Stimulated activated CD4-positive, alpha-beta T cell treated with anti-CD3 and anti-CD28 coated beads, TNF-alpha, amount 100 ng/mL, for 24 hours (primary cell): ENCODE measurements around the gene NTRK1.

ENCODE experiments used
- DNase-seq, 3 experiments: peaks; one replicate each; pipeline ENCODE4 v3.0.0-alpha.2; 2020; ENCODE audit warnings: low read depth in 3 of 3

Gene NTRK1

DNA sequence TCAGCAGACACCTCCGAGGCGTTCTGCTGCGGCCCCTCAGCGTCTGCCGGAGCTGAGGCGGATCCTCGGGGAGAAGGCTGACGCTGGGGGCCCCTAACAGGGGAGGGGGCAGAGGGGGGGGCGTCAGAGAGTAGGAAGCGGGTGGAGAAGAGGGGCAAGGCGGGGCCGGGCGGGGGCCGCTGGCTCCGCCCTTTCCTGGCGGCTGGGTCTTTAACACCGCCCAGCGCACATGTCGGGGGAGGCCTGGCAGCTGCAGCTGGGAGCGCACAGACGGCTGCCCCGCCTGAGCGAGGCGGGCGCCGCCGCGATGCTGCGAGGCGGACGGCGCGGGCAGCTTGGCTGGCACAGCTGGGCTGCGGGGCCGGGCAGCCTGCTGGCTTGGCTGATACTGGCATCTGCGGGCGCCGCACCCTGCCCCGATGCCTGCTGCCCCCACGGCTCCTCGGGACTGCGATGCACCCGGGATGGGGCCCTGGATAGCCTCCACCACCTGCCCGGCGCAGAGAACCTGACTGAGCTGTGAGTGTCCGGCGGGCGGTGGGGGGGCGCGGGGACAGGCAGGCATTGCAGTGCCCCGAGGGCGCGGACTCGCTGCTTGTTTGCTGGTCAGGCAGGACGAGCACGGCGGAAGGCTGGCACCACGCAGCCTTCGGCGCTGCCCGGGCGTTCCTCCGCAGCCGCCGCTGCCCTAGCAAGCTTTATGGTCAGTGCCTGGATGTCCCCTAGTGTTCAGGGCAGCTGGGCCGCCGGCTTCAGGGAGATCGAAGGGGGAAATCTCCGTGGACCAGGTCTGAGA is at the start of gene NTRK1:
Gene NTRK1 (plus strand): TSS at position 238 of the 796 bp plus-strand sequence. CDS start 70 bp downstream, at position 308.
- peak in 1 of 3 experiments; percentile 49 for DNase-seq

DNA sequence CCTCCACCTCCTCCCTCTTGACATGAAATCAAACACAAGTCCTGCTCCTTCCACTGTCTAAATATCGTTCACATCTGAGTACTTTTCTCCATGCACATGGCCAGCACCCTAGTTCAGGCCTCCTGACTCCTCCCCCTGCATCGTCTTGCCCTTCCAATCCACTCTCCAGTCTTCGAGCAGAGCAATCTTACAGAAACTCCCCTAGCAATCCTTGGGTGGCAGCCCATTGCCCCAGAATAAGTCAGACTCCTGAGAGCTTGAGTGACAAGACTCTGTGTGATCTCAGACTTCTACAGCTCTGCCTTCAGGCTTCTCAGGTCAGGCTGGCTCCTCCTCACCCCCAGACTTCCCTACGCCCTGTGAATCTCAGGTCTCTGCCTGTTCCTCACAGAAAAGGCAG is 49.5 kb upstream of the NTRK1 start:
- DNase-seq, result no peak

DNA sequence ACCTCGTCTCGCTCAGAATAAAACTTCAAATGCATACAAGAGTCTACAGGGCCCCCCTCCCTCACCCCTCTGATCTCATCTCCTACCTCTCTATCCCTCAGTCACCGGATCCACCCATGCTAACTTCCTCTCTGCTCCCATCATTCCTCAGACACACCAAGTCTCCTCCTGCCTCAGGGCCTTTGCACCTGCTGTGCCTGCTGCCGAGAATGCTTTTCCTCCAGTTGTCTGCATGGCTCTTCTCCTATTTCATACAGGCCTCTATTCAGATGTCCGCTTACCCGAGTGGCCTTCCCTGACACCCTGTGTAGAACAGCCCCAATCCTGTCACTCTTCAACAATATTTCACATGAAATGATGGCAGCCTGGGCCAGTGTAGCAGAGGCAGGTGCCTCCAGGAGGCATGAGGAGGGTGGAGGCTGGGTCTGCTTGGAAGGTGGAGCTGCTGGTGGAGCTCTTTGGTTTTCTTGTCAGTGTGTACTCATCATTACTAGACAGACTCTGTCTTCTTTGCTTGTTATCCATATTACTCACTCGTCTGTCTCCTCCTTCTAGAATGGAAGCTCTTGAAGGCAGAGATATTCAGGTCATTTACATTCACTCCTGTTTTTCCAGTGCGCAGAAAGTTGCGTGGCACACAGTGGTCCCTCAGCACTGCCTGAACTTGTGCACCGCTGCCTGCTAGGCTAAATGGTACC is 48.2 kb upstream of the NTRK1 start:
- DNase-seq, result no peak

DNA sequence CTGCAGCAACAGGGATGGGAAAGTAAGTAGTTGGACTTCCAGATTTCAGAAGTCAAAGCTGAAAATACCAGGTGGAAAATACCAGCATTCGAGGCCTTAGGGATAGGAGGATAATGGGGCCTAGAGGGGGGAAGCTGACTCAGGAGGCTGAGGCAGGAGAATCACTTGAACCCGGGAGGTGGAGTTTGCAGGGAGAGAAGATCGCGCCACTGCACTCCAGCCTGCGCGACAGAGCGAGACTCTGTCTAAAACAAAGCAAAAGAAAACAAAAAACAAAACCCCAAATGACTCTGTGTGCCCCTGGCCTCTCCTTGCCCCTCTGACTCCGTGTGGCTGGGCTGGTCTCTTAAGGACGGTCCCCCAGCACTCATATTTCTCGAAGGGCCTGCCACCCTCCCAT is 47.4 kb upstream of the NTRK1 start:
- DNase-seq, result no peak

DNA sequence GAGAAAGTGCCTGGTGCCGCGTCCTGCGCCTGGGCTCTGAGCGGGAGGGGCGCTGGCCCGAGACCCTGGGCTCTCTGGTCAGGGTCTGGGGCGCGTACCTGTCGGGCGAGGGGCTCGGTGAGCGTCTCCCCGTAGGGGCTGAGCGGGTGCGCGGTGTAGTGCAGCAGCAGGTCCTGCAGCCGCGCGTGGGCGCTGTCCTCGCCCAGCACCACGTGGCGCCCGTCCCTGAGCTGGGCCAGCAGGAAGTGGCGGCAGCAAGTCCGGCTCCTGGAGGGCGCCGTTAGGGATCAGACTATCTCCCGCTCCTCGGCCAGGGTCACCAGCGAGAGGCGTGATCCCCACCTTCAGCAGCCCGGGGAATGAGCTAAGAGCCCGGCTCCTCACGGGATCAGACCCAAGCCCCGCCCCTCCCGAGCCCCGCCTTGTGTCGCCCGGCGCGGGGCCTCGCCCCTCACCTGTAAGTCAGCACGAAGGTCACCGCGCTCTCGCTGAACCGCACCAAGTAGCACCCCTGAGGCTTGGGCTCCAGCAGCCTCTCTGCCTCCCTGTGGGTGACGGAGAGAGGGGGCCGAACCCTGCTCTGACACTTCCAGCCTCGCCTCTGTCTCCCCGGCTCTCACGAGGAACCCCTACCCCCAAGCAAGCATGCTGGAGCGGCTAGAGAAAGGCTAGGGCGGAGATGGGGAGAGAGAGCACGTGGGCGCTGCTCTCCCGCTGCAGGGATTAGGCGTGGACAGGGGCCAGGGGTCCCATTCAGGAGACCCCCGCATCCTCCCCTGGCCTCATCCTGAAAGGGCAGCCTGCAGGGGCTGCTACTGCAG is 46.7 kb upstream of the NTRK1 start:
- DNase-seq, result peak; percentile 51 to 82 (median 59)

DNA sequence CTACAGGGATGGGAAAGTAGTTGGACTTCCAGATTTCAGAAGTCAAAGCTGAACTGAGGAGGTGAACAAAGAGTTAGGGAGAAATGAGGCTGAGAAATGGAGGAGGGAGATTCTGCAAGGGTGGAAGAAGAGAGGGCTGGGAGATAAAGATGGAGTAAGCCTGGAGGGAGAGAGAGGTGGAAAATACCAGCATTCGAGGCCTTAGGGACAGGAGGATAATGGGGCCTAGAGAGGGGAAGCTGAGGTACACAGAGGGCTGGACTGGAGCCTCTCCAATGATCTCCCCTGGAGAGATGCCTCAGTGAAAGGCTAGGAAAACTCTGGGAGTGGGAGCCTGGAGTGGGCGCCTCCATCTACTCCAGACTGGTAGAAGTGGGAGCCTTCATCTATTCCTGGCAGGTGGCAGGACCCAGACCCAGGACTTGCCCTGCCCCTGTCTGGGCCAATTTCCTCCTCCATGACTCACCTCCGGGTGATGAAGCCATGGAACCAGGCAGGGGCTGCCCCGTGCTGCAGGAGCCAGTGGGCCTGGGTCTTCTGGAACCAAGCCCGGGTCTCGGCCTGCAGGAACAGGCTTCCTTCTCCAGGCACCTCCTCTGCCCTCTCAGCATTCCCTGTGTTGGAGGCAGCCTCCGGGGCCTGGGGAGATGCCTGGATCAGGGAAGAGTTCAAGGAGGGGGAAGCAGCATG is 45.9 kb upstream of the NTRK1 start:
- no peak for DNase-seq

DNA sequence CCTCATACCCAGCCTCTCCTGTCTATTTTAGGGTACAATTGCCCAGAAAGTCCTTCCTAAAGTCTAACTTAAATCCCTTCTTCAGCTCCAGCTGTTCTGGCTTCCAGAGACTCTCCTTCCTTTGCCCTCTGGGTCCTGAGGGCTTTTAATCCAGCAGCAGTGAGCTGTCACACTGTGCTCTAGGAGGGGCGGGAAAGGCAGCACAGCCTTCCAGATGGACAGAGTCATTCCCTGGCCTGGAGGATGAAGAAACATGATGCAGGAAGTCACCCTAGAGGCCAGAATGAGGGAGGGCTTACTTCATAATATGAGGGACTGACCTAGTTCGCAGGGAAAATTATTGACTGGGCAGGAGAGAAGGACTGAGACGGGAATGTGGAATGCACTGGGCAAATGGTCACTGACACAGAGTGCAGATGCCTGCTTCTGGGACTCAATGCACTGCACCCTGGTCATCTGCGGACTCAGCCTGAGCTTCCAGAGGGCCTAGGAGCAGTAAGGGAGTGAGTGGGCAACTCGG is 45.3 kb upstream of the NTRK1 start:
- DNase-seq, result no peak

DNA sequence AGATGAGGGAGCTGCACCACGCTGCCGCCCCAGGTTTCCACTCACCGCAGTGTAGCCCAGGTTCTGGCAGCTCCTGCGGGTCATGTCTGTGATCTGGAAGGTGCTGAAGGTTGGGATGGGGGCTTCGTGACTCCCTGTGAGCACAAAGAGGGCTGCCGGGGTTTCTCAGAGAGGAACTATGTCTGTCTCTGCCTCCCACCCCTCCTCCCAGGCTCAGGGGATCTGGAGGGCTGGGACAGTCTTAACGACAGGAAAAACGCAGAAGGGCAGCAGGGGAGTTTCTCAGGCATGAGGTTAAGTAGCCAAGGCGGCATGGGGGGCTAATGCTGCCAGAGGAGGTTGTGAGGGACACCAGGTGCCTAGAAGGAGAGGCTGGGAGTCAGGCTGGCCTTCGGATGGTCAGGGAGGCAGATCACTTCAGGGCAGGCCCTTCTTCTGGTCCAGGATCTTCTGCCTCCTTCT is 44.7 kb upstream of the NTRK1 start:
- DNase-seq, result no peak

DNA sequence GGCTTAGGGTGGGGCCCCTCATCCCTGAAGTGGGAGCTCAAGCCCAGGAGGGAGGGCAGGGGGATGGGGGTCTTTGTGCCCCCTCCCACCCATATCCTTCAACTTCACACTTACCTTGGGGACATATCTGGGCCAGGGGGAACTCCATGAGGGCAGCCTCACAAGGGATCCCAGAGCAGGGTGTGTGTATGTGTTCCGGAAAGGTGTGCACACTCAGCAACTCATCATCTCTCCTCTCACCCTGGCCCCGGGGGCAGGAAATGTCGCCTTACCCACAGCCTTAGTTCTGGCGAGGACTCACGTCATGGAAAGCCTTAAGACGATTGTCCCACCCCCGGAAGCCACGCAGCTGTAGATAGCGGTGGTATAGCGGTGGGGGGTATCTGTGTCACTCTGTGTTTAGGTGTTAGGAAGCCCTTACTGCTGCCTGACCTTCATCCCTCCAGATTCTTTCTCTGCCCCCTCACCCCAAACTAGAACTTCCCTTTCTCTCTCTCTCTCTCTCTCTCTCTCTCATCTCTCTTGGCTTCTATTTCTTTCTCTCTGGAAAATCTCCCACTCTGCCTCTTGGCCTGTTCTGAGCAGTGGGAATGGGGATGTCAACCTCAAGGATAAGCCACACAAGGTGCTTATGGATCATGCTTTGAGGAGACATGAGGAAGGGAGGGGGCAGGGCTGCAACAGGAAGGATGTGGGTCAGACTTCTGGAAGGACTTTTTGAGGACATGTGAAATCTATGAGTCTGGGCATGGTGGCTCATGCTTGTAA is 43.9 kb upstream of the NTRK1 start, which contains the start of gene SH2D2A:
Gene SH2D2A (minus strand): TSS at position 288 of the 768 bp plus-strand sequence. CDS start 140 bp downstream, at position 148.
- peak; percentile 87 to 93 (median 92) for DNase-seq

DNA sequence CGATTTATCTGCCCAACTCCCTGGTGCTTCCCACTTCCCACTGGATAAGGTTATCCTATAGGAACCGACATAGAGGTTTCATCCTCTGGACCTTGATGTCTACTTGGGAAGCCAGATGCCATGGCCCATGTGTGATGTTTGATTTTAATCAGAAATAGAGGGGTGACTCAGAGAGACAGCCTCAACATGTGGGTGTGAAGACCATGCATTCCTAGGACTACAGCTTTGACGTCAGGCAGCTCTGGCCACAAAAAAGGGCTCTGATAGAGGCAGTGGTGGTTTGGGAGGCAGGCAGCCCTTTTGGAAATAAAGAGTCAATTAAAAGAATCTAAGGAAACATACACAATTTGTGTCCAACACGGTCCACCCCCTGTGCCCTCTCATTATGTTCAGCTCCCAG is 38.9 kb upstream of the NTRK1 start:
- DNase-seq, result no peak

DNA sequence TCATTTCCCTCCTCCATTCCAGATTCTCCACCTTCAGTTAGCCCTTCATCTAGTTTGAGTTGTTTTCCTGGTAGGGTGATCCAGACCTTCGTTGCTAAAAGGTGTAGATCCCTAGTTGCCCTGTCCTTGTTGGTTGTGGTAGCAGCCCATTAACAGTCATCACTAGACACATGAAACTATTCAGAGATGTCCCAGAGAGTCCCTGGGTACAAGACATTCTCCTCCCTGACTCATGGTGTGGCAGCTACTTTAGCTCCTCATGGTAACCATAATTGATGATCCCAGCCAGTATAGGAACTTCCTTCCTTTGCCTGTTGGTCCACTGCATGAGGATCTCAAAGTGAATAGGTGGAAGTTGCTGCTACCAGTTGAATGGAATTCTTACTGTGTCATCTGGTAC is 38.0 kb upstream of the NTRK1 start:
- no peak for DNase-seq

DNA sequence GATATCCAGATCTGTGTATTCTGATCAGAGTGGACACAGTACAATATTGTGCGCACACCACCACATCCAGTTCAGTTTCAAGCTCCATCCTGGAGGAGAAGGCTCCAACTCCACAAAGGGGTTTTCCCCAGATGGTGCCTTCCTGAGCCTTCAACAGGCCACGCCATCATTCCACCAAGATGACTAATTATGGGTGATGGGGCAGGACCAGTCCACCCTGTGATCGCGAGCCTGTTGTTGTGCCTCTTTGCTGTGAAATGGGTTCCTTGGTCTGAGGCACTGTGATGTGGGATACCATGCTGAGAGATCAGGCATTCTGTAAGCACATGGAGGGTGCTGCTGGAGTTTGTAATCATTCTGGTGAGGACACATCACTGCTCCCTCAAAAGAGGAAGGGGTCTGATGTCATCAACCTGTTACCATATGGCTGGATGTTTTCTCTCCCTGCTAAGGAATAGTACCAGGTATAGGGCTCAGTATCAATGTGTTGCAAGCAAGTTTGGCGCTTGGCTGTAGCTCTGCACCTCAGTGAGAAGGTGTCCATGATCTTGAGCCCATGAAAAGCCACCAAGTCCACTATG is 37.4 kb upstream of the NTRK1 start:
- DNase-seq, result no peak

DNA sequence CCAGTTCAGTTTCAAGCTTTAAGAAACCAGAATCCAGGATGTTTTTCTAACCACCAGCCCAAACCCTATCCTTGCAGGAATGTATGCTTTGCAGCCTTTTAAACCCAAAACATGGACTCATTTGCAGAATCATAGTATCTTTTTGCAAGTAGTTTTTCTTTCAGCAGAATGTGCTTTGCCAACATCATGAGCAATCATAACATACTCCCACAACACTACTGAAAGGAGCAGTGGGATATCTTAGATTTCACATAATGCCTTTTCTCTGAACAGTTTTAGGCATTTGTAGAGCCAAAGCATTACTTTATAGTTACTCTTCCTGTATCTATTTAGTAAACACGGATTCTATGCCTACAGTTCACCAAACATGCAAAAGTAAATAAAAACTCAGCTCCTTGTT is 34.0 kb upstream of the NTRK1 start:
- no peak for DNase-seq

DNA sequence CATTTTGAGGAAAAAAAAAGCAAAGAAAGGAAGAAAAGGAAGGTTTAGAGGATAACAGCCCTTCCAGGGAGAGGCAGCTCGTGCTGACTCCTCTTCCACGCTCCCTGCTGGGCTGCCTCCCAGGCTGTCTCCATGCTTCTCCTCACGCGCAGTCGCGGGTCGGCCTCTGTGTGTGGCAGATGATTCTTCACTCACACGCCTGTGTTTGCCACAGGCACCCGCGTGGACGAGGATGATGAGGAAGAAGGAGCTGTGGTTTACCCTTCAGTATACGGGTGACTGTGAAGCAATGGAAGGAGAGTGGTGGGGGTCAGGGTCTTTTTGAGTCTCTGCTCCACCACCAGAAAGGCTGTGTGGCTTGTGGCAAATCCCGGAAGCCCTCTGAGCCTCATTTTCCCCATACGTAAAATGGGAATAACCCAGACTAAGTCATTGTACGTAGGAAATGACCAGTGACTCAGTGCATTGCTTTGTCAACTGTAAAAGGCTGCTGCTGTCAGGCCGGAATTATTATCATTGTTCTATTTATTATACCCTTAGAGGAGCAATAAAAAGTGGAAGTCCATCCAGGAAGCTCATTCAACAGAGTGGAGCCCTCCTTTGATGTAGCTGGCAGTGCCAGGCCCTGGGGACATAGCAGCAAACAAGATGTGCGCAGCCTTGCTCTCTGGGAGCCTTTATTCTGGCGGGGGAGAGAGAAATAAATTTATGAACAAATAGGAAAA is 32.1 kb upstream of the NTRK1 start:
- no peak for DNase-seq

DNA sequence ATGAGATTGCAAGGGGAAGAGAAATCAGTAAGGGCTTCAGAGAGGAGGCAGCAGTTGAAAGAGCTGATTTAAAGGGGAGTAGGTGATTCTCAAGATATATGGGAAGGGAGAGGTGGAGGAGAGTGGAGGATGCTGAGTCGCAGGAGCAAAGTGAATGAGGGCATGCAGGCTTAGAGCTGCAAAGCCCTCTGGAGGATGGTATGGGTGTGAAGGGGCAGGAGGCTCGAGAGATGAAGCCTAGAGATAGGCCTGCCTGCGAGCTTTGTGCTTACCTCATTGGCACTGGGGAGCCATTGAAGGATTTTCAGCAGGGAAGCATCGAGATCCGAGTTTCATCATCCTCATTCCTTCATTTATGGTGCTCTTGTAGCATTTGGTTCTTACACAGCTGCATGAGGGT is 28.2 kb upstream of the NTRK1 start:
- no peak for DNase-seq

DNA sequence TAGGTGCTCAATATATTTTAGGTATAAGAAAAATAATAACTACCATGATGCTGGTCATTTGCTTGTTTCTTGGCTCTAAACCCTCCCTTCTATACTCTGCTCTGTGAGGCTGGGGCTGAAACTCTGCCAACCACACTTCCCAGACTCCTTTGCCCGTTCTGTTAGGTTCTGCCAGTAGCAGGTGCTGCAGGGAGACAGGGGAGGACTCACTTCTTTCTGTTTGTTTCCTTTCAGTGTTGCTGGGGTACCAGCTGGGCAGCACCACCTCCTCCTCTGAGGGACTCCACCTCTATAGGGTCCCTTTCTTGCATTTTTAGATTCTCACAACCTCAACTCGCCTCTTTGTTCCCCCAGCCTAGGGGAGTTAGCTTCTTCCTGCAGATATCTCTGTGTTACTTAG is 27.1 kb upstream of the NTRK1 start:
- DNase-seq, result no peak

DNA sequence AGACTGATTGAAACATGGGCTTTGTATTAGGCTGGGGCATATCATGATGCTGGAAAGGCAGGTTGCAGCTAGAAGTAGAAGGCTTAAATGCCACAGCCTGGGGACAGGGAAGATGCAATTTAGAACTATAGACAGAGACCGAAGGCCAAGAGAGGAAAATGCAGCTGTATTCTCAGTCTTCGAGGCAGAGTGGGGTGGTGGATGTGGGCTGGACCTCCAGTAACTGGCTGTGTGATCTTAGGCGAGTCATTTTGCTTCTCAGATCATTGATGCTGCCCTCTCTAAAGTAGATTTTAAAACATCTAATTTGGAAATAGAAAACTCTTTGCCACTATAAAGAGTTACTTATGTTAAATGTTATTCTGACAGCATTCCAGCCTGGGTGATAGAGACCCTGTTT is 26.3 kb upstream of the NTRK1 start:
- DNase-seq, result no peak

DNA sequence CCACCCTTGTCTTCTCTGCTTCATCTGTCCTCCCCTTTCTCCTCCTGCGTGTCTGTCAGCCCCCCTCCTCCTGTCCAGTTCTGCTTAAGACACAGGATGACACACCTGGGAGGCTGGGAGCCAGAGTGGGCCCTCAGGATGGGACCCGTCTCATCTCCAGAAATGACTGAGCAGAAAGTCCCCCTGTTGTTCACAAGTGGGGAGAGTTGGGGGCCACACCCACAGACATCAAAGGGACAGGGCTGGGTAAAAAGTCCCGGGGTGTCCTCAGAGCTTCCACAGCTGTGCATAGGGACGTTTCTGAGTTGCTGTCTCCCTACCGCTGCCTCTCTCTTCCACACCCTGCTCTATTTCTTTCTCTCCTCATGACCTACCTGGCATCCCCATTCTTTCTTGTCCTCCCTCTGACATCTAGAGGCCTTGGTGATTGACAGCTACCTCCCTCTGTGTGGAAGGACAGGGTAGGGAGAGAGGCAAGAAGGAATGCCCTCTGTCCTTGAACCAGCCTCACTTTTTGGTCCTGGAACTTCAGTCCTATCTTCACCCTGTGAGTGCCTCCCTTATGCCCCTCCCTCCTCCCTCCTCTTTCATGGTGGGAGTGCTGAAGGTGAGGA is 24.5 kb upstream of the NTRK1 start:
- peak in 1 of 3 experiments; percentile 58 for DNase-seq

DNA sequence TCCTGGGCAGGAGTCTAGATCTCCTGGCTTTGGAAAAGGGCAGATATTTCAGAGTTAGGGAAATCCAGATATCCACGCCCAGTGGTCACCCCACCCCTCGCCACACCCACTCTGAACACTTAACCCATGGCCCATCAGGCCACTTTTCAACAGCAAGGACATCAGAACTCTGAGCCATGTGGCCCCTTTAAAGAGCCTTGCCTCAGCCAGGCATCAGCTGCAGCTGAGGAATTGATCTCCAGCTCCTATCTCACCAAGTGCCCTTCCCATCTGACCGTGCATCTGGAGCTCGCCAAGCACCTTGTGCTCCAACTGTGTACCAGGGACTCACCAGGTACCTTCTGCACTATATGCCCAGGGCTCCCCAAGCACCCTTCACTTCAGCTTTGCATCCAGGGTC is 23.8 kb upstream of the NTRK1 start:
- DNase-seq, result no peak
